HUES48 (cell line): ENCODE measurements around the gene NDUFB1.

ENCODE experiments used
- H3K27ac ChIP-seq: one replicate; pipeline ENCODE4 v1.7.0; 2013; ENCODE audit warnings: low read depth, low read length, inconsistent platforms
- H3K27me3 ChIP-seq: 2 replicates; pipeline ENCODE4 v1.6.1; 2013; ENCODE audit warnings: mild to moderate bottlenecking, low read length; ENCODE audit not compliant: control insufficient read depth, insufficient read depth
- H3K36me3 ChIP-seq: 2 replicates; pipeline ENCODE4 v1.6.1; 2013; ENCODE audit warnings: low read length; ENCODE audit not compliant: control insufficient read depth, insufficient read depth
- H3K4me1 ChIP-seq: 2 replicates; pipeline ENCODE4 v1.6.1; 2013; ENCODE audit warnings: mild to moderate bottlenecking, low read length; ENCODE audit not compliant: control insufficient read depth, insufficient read depth
- H3K4me3 ChIP-seq: 2 replicates; pipeline ENCODE4 v1.5.1; 2013; ENCODE audit warnings: mild to moderate bottlenecking, low read depth, low read length
- H3K9ac ChIP-seq: 2 replicates; pipeline ENCODE4 v1.6.1; 2013; ENCODE audit warnings: mild to moderate bottlenecking, low read depth, low read length, moderate library complexity
- H3K9me3 ChIP-seq: 2 replicates; pipeline ENCODE4 v1.6.1; 2013; ENCODE audit warnings: low read length; ENCODE audit not compliant: control insufficient read depth, insufficient read depth

Gene NDUFB1

DNA sequence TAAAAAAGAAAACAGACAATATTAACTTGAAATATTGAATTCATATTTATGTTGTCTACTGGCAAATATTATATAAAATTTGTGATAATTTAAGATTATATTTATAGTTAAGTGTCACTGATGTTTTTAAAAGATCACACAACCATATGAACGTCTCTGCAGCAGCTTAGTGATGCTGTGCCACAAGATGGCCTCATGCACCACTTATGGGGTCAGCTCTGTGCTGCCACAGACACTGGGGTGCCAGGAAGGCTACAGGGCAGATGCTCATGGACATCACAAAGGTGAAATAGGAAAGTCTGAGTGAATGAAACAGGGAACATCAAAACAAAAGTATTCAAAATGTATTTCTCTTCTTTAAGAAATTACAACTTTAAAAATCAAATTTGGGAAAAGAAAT is 28.2 kb downstream of the NDUFB1 start:
- Histone ChIP-seq H3K9me3 (no peaks in the 10 kb centered on the region), H3K36me3 (peaks cover 56% of the 10 kb centered on the region), H3K9ac (no peak overlapping the region), H3K4me3 (no peak overlapping the region), H3K27ac (no peak overlapping the region), H3K27me3 (no peaks in the 10 kb centered on the region), H3K4me1 (no peaks in the 10 kb centered on the region)

- Histone ChIP-seq H3K4me1 (no peaks in the 10 kb centered on the region), H3K4me3 (no peak overlapping the region), H3K9me3 (no peaks in the 10 kb centered on the region), H3K36me3 (peaks cover 69% of the 10 kb centered on the region), H3K27me3 (no peaks in the 10 kb centered on the region), H3K27ac (no peak overlapping the region), H3K9ac (no peak overlapping the region)
These were observed 33.0 kb downstream of the NDUFB1 start for GRCh38 chr14:92088494-92088893.

GRCh38 chr14:92074555-92074954 is 47.0 kb downstream of the NDUFB1 start:
- no peaks in the 10 kb centered on the region for H3K9me3 ChIP-seq
- H3K36me3 ChIP-seq = peaks cover 60% of the 10 kb centered on the region
- no peak overlapping the region for H3K4me3 ChIP-seq
- no peak overlapping the region for H3K9ac ChIP-seq
- no peaks in the 10 kb centered on the region for H3K27me3 ChIP-seq
- no peaks in the 10 kb centered on the region for H3K4me1 ChIP-seq
- no peak overlapping the region for H3K27ac ChIP-seq
